ENCODE results near the gene PIGR.

The PIGR gene, protein sequence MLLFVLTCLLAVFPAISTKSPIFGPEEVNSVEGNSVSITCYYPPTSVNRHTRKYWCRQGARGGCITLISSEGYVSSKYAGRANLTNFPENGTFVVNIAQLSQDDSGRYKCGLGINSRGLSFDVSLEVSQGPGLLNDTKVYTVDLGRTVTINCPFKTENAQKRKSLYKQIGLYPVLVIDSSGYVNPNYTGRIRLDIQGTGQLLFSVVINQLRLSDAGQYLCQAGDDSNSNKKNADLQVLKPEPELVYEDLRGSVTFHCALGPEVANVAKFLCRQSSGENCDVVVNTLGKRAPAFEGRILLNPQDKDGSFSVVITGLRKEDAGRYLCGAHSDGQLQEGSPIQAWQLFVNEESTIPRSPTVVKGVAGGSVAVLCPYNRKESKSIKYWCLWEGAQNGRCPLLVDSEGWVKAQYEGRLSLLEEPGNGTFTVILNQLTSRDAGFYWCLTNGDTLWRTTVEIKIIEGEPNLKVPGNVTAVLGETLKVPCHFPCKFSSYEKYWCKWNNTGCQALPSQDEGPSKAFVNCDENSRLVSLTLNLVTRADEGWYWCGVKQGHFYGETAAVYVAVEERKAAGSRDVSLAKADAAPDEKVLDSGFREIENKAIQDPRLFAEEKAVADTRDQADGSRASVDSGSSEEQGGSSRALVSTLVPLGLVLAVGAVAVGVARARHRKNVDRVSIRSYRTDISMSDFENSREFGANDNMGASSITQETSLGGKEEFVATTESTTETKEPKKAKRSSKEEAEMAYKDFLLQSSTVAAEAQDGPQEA

DNA sequence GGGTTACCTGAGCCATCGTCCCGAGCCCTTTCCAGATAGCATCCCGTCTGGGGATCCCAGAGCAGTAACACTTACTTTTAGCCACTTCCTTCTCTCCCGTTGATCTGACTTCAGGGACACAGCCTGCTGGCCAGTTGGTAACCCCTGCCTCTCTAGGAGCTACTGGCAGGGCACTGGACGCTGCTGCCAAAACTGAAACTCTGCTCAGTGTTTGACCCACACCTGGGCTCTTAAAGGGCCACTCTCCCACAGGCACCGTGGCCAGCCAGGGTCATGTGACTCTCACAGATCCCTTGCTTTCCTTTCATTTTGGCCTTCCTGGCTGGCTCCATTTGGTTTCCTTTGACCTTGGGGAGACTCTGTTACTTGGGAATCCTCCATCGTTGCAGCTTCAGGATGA lies at the start of gene PIGR:
Gene PIGR, minus strand, starts transcription at position 206 of the 400 bp plus-strand sequence. CDS start 5,935 bp downstream, outside the sequence.
- DNase-seq: no peak

DNA sequence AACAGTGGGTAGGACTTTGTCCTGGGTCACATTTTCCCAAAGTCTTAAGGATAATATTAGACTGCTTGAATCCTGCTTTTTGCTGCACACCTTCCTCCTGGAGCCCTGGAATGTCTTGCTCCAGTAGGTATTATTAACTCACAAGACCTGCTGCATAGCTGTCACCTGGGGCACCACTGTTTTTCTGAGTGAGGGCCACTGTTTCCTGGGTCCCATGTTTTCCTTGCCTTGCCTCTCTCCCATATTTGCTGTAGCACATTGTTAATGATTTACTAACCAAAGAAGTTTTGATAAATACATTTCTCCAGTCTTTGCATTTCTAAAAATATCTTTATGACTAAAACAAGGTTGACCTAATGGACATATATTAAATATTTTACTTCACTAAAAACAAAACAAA lies 46.5 kb upstream of the PIGR start:
- DNase-seq: no peak

DNA sequence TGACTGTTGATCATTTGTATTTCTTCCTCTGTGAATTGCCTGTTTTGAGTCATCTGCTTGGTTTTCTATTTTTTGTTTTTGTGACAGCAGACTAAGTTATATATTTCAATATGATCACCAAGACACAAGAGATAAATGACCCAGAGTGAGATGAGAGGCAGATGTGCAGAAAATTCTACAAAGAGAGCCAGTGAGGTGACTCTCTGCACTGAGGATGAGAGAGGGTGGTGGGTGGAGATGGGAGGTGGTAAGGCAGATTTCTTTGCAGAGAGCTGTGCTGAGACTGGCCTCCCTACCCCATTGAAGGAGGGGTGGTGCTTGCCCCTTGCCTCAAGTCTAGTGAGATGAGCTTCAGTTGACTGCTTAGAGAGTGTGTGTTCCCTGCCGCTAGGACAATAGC lies 41.6 kb upstream of the PIGR start:
- no peak for DNase-seq

DNA sequence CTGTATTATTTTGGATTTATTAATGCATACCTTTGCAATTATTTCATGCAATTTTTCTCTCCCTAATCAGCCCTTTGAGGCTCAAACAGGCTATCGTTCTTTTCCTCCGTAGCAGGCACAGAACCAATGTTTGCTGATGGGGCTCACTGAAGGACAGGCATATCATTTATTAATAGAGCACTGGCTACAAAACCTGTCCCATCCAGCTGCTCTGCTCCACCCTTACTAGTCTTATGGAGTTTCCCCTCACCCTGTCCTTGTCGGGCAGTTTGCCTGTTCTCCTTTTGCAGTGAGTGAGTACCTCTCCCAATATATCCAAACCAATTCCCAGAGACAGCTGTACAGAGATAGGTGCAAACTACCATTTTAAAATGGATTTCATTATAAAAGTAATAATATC lies 40.6 kb upstream of the PIGR start:
- DNase-seq: no peak

DNA sequence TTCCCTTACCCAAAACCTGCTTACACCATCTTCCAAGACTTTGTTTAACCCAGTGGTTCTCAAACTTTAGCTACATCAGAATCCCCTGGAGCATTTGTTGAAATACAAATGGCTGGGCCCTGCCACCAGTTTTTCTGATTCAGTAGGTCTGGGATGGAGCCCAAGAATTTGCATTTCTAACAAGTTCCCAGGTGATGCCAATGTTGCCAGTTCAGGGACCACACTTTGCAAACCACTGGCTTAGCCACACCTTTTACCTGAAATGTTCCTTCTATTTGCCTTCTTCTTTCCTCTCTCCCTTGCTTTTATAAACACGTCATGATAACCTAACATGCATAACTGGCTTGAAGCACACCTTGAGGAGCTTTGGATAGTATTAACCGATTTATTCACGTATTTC lies 40.1 kb upstream of the PIGR start:
- DNase-seq: no peak

DNA sequence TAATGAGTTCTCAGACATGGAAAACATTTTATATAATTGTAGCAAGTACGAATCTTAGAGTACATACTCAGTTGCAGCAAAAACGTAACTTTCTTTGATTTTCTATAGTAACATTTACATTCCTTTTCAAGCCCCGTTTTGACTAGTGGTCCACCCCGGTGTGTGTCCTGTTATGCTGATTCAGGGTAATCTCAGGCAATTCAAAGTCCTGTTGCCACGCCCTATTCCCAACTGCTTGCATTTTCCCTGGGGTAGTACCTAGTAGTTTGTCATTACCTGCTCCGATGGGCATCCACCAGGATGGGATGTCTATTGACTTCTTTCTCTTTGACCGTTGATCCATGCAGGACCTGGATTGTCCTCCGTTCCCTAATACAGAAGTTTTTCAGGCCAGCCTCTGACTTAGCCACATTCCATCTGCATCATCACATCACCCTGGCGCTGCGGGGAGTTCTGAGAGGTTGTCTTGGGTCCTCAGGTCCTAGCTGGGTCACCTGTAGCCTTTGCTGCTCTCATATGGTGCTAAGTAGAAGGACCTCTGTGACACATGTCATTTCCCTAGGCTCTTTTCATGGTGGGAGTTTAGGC lies 39.0 kb upstream of the PIGR start:
- DNase-seq: no peak

DNA sequence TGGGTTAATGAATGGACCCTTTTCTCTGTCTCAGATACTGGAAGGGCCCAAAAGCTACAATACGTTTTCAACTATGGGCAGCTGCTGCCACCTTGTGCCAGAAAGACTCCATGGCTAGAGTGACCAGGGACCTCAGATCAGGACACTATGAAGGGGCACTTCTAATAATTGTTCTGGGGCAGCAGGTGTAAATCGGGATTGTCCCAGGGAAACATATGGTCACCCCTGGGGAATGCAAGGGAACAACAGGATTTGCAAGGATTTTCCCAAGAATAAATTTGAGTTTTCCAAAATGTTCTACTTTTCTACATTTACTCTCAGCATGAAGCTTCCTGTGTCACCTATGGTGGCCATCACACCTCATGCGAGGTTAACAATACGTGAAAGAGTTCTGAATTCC lies 36.0 kb upstream of the PIGR start:
- DNase-seq: peak; percentile 51

DNA sequence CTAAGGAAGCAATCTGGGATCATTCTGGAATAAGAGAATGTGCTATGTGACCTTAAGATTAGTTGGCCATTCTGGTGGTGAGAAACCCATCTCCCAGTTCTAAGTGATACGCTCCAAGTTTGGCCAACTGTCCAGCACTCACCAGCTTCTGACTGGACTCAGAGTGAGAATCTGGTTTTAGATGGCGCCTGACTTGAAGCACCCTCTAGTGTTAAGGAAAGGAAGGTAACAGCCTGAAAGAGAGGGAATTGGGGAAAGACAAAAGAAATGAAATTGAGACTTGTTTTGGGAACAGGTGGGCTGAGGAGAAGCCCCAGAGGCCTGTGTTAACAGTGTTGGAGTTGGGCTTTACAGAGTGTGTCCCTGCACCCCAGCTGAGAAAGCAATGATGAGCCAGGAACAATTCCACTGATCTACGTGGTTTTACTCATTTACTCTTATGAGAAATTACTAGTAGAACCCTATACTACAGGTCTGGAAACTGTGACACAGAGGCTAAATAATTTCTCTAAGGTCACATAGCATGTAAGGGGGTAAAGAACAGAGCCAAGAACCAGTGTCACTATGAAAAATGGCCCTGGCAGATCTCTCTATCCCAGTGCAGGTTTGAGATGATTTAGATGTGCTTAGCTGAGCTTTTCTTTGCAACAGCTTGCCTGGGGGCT lies 33.2 kb upstream of the PIGR start:
- DNase-seq: peak; percentile 36

DNA sequence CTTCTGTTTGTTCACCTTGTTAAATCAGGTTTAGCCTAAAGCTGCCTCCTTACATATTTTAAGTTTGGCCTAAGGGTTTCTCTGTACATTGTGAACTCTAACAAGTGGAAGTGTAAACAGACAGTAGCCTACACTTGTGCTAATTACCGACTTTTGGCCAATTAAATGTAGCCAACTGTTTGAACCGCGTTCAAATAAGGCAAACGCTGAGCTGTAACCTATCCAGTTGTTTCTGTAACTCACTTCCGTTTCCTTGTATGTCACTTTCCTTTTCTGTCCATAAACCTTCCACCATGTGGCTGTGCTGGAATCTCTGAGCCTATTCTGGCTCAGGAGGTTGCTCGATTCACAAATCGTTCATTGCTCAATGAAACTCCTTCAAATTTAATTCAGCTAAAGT lies 32.0 kb upstream of the PIGR start:
- DNase-seq: no peak

DNA sequence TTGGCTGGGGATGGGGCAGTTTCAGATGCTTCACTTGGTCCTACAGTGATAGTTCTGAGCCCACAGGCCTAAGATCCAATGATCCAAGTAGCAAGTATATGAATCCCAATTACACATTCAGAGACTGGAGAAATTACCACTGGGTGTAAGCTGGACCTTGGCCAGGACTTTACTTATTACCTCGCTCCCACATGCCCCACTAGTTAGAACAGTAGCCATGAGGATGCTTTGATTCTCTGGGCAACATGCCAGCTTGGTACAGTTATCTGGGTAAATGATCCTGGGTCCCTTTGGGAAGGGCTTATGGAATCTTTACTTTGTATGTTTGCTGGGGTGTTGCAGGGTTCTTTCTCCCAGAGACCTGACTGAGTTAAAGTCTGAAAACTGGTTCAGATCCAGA lies 29.0 kb upstream of the PIGR start:
- DNase-seq: peak; percentile 87

DNA sequence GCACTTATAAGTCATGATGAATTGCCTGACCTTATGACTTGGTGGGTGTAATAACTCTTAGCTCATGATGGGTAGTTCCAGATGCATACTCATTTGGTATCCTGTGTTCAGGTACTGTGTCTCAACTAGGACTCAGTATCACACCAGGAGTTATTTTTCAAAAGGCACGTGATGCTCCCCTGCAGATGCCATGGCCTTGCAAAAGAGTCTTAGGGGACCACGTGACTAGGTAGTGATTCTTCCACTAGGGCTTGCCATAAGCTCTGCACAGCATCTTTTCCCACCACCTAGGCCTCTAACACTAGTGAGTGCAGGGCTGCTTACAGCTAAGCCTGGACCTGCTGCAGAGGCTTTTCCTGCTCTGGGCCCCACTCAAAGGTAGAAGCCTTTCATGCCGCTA lies 27.9 kb upstream of the PIGR start:
- DNase-seq: no peak

DNA sequence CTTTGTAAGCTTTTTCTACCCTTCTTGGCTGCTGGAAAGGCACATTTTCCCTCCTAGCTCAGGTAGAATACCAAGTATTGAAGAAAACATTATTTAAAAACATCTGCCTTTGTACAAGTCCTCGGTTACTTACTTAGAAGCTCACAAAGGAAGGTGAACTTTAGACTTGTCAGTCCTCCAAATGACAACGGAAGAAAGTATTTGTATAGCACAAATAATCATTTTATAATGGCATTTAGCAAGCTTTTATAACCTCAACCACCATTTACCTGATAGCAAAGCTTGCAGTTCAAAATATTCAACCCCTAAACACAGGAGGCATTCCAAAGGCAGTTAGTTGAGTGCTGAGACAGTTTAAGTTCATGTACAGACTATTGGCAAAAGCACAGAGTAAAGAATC lies 26.5 kb upstream of the PIGR start:
- DNase-seq: no peak

DNA sequence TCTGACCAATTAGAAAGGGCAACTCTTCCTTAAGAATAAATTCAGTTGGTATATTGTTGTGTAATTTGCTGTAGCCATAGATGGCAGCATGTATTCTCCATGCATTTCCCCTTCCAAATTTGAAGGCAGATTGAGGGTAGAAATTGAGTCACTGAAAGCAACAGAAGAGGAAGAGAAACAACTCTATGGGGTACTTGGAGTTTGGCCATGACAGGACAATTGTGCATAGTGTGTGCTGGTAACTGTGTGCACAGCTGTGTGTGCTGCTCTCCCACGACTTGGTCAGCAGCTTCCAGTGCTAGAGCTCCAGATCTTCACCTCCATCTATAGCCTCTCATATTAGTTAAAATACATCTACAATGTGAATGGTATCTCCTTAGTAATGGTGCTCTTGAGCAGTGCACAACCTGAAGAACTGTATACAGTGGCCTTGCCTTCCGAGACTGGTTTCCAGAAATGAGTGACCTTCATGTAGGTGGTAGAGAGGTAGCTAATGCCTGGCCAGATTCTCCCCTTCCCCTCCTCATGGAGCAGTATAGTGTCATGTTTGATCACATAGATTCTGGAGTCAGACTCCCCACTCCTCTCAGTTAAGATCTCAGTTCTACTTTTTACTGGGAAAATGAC lies 24.9 kb upstream of the PIGR start:
- DNase-seq: no peak

DNA sequence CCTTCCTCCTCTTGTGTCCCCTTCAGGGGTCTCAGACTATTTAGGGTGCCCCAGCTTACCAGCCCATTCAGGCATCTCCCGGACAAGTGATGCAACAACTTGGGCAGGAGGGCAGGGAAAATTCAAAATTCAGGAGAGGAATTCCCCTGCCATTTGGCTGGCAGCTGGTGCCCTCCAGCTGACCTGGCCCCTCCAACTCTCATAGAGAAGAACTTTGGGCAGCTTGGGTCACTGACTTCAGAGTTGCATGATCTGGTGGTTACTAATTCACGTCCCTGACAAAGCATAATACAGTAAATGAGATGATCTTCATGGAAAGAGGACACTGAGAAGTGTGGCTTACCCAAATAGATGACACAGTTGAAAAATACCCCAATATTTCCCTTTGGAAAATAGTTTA lies 24.2 kb upstream of the PIGR start, which contains the start of gene FCAMR:
Gene FCAMR, minus strand, starts transcription at position 15 of the 400 bp plus-strand sequence. CDS start 335 bp downstream, outside the sequence.
- DNase-seq: no peak

DNA sequence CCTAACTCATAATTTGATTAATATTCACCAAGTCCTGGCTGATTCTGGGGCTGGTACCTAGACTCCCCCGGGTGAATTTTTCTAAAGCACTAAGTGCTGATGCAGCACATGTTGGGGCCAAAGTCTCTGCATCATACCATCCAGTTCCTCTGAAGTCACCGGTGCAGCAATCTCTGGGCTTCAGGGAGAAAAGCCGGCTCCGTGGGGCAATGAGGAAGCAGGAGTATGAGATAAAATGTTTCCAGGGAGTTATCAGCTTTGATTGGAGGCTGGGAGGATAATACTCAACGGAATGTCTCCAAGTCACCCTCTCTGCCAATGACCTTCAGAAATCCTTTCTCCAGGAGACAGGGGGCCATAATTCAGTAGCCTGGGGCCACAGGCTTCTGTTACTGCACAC lies 22.8 kb upstream of the PIGR start:
- DNase-seq: no peak

DNA sequence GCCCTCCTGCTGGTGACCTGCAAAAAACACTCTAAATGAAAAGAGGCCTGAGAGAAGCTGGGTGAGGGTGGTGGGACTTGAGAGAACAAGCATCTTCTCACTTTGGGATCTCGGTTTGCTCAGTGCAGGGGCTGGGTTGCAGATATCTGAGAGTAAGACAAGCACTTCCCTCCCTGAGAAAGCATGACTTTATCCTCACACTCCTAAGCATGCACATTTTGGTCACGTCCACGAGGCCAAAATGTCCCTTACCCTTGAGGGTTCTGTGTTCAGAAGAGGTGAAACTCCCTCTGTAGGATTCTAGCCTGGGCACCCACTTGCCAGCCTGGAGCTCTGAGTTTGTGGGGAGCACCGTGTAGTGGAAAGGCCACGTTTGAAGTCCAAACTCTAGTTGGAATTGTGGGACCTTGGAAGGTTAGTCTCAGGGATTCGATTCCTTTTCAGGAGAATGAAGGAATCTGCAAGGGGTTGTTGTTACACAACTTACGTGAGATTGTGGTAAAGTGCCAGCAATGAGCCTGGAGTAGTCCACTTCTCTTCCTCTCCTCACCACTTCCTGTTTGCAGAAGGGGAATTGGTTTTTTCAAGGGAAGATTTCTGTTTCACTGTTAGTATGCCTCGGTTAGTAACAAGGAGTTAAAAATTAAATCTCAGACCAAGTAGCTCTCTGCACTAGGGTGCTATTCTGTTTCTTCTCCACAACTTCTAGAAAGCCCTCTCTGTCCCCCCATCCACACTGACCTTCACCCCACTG lies 21.0 kb upstream of the PIGR start:
- no peak for DNase-seq

DNA sequence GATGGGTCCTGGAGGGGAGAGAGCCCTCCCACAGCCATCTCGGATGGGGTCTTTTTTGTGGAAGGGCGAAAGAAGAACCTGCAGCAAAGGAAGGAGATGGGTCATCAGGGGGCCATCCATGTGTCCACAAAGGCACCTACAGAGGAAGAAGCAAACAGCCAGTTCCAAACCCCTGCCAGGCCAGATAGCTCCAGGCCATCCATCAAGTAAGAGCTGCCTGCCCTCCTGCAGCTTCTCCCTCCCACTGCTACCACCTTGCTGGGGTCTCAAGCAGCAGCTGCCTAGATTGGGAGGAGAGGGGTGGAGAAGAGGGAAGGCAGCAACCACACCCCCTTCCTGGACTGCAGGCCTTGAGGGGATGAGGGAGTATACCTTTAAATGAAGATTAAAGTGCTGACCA lies 19.5 kb upstream of the PIGR start:
- DNase-seq: no peak

DNA sequence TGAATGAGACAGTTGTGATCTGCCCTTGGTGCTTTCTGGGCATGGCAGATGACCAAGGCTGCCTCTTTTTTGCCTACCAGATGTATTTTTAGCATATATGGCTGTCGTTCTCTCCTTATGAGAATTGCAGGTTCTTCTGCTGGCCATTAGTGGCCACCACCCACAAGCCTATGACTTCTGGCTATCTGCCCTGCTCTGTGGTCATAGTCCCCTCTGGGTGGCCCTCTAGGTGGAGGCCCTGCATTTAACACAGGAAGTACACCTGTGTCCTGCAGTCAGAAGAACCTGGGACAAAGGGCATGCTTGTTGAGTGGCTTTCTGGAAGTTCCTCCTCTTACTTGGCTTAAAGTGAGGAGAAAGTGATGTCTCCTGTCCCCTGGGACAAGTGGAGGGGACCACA lies 17.5 kb upstream of the PIGR start:
- no peak for DNase-seq

DNA sequence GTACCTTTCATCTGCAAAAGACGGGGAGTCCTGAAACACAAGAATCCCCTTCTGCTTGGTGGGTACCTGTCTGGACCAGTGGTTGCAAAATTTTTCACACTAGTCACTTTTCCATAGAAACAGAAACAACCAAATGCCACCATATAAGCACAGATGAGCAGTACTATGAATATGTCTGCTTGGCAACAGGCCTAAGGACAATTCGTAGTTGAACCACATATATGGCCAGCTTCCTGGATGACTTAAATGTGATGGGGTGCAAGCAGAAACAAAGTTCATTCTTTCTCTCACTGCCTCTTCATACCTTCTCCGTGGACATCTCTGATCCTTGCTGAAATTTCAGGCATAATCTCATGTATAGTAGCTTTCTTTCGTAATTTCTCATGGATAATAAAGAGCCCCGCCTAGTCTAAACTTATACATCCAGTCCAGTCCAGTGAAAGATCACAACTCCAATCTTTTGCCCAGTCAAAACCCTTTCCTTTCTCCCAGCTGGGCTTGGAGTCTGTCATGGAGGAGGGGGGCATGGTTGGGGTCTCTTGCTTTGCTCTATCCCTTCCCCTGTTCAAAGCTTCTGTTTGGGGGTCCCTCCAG lies 16.9 kb upstream of the PIGR start:
- DNase-seq: no peak

DNA sequence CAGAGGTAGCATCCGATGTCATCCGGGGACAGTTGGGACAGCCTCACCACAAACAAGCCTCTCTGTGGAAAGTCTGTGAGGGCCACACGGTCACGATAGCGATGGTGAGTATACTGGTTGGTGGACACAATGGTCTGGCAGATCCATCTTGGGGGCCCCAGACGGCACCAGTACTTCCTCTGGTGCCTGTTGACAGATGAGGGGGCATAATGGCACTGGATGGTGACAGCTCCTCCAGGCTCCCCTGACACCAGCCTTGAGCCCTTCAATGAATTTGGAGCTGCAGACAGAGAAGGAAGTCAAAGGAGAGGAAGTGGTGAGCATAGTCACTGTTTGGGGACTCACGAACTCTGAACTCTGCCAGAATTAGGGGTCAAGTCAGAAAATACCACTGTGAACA lies 16.0 kb upstream of the PIGR start:
- no peak for DNase-seq

DNA sequence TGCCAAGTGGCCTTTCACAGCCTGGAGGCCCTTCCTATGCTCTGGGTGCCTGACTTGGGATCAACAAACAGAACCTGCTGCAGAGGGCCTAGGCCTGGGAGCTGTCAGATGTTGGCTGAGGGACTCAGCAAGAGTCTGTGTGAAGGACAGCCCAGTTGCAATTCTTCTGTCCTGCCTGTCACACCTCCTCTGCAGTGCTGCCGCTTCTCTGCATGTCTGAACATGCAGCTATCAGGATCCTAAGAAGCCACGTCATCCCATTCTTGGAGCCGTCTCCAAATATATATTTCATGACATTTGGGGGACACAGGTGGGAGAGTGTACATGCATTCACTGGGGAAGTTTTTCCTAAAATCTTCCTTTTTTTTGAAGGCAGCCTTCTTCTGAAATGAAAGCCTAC lies 15.4 kb upstream of the PIGR start:
- no peak for DNase-seq

All from NCI-H1105 treated with DMSO at 0.1 percent for 48 hours (cell line).